ENCODE data around the gene CYB5D1. TPM values are rescaled to one million over a fixed set of nuclear protein-coding genes. Genes with fewer than 3 reads are reported as not detected.

The CYB5D1 gene
- polyA plus RNA-seq, 1 donor from 2014 or later = 30.4 TPM

DNA sequence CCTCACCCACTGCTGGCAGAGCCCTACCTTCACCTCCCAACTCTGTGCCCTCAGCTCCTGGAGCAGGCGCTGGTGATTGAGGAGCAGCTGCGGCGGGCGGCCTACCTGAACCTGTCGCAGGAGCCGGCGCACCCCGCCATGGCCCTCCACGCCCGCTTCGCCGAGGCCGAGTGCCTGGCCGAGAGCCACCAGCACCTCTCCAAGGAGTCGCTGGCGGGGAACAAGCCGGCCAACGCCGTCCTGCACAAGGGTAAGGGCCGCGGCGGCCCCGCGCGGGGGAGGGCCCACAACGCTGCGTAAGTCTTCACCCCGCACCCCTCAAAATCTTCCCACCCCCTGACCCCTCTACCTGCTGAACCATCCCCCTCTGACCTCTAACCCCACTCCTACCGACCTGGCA, 51.3 kb downstream of the CYB5D1 start:
- H2AFZ ChIP-seq (ENCODE audit: low read depth, low read length) = no peak overlapping the region
- no peaks in the 10 kb centered on the region for H3K79me2 ChIP-seq (replicated peaks; ENCODE audit: insufficient read depth, low read length)
- H3K9me2 ChIP-seq (ENCODE audit: insufficient read depth, low read length) = no peaks in the 10 kb centered on the region
- H3K4me3 ChIP-seq (ENCODE audit: low read length) = no peak overlapping the region
- H3K9me3 ChIP-seq (ENCODE audit: low read length) = no peaks in the 10 kb centered on the region
- no peak overlapping the region for H3K9ac ChIP-seq (ENCODE audit: low read length)
- H3K27ac ChIP-seq (ENCODE audit: low read length) = no peak overlapping the region
- TF ChIP-seq TAF1 (IDR thresholded peaks at IDR 0.05; ENCODE audit: low read depth) (no peak), SMC3 (conservative IDR thresholded peaks at IDR 0.05; ENCODE audit: poor library complexity) (no peak), EZH2 (IDR thresholded peaks at IDR 0.05; ENCODE audit: borderline replicate concordance, insufficient read depth, low read length, poor library complexity, severe bottlenecking) (no peak), MXI1 (conservative IDR thresholded peaks at IDR 0.05; ENCODE audit: poor library complexity, severe bottlenecking) (no peak), RAD21 (conservative IDR thresholded peaks at IDR 0.05) (no peak)
- peaks cover 4% of the 10 kb centered on the region for H3K36me3 ChIP-seq (ENCODE audit: insufficient read depth, low read length)
- no peaks in the 10 kb centered on the region for H3F3A ChIP-seq (ENCODE audit: insufficient read depth, low read length, poor library complexity, severe bottlenecking)
- H4K20me1 ChIP-seq (ENCODE audit: insufficient read depth) = peaks cover 6% of the 10 kb centered on the region
- no peak overlapping the region for H3K4me2 ChIP-seq (ENCODE audit: low read length)
- H3K27me3 ChIP-seq (ENCODE audit: insufficient read depth, low read depth, low read length) = no peaks in the 10 kb centered on the region

DNA sequence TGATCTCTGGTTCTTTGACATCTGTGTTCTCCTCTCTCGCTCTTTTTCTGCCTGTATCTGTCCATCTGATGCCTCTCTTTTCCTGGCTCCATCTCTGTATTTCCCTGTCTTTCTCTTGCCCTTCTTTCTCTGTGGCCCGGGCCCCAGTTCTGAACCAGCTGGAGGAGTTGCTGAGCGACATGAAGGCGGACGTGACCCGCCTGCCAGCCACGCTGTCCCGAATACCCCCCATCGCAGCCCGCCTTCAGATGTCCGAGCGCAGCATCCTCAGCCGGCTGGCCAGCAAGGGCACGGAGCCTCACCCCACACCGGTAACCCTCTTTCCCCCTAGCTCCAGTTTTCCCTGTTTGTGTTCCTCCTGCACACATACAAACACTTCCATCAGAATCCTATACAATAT, 52.5 kb downstream of the CYB5D1 start:
- Histone ChIP-seq H3K9me3 (ENCODE audit: low read length) (no peaks in the 10 kb centered on the region), H3K4me2 (ENCODE audit: low read length) (no peak overlapping the region), H3K4me3 (ENCODE audit: low read length) (no peak overlapping the region), H3K36me3 (ENCODE audit: insufficient read depth, low read length) (no peaks in the 10 kb centered on the region), H3K27me3 (ENCODE audit: insufficient read depth, low read depth, low read length) (no peaks in the 10 kb centered on the region), H3K27ac (ENCODE audit: low read length) (no peak overlapping the region), H3K79me2 (replicated peaks; ENCODE audit: insufficient read depth, low read length) (no peaks in the 10 kb centered on the region), H3K9ac (ENCODE audit: low read length) (no peak overlapping the region), H2AFZ (ENCODE audit: low read depth, low read length) (no peak overlapping the region), H4K20me1 (ENCODE audit: insufficient read depth) (peaks cover 6% of the 10 kb centered on the region), H3K9me2 (ENCODE audit: insufficient read depth, low read length) (no peaks in the 10 kb centered on the region), H3F3A (ENCODE audit: insufficient read depth, low read length, poor library complexity, severe bottlenecking) (peaks cover 8% of the 10 kb centered on the region)
- TF ChIP-seq TAF1 (IDR thresholded peaks at IDR 0.05; ENCODE audit: low read depth) (no peak), RAD21 (conservative IDR thresholded peaks at IDR 0.05) (no peak), REST (IDR thresholded peaks at IDR 0.05; ENCODE audit: borderline replicate concordance) (no peak), MXI1 (conservative IDR thresholded peaks at IDR 0.05; ENCODE audit: poor library complexity, severe bottlenecking) (no peak), POLR2AphosphoS5 (IDR thresholded peaks at IDR 0.05) (no peak)
- TF ChIP-seq, protein P1, sequence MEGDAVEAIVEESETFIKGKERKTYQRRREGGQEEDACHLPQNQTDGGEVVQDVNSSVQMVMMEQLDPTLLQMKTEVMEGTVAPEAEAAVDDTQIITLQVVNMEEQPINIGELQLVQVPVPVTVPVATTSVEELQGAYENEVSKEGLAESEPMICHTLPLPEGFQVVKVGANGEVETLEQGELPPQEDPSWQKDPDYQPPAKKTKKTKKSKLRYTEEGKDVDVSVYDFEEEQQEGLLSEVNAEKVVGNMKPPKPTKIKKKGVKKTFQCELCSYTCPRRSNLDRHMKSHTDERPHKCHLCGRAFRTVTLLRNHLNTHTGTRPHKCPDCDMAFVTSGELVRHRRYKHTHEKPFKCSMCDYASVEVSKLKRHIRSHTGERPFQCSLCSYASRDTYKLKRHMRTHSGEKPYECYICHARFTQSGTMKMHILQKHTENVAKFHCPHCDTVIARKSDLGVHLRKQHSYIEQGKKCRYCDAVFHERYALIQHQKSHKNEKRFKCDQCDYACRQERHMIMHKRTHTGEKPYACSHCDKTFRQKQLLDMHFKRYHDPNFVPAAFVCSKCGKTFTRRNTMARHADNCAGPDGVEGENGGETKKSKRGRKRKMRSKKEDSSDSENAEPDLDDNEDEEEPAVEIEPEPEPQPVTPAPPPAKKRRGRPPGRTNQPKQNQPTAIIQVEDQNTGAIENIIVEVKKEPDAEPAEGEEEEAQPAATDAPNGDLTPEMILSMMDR (IDR thresholded peaks at IDR 0.05; ENCODE audit: poor library complexity, severe bottlenecking) = no peak

GRCh38 chr17:7910711-7911110, 52.9 kb downstream of the CYB5D1 start:
- H2AFZ ChIP-seq (ENCODE audit: low read depth, low read length) = no peak overlapping the region
- peaks cover 6% of the 10 kb centered on the region for H4K20me1 ChIP-seq (ENCODE audit: insufficient read depth)

More at GRCh38 chr17:7910711-7911110, 52.9 kb downstream of the CYB5D1 start:
- Histone ChIP-seq H3K27me3 (ENCODE audit: insufficient read depth, low read depth, low read length) (no peaks in the 10 kb centered on the region), H3F3A (ENCODE audit: insufficient read depth, low read length, poor library complexity, severe bottlenecking) (peaks cover 9% of the 10 kb centered on the region), H3K79me2 (replicated peaks; ENCODE audit: insufficient read depth, low read length) (no peaks in the 10 kb centered on the region), H3K9me2 (ENCODE audit: insufficient read depth, low read length) (no peaks in the 10 kb centered on the region), H3K9ac (ENCODE audit: low read length) (no peak overlapping the region), H3K36me3 (ENCODE audit: insufficient read depth, low read length) (no peaks in the 10 kb centered on the region), H3K4me2 (ENCODE audit: low read length) (no peak overlapping the region), H3K9me3 (ENCODE audit: low read length) (no peaks in the 10 kb centered on the region), H3K4me3 (ENCODE audit: low read length) (no peak overlapping the region), H3K27ac (ENCODE audit: low read length) (no peak overlapping the region)
- no peak for TF ChIP-seq POLR2AphosphoS5 (IDR thresholded peaks at IDR 0.05)
- TF ChIP-seq EP300 (conservative IDR thresholded peaks at IDR 0.05; ENCODE audit: poor library complexity, severe bottlenecking) = no peak
- TF ChIP-seq TAF1 (IDR thresholded peaks at IDR 0.05; ENCODE audit: low read depth) = no peak
- TF ChIP-seq, protein P1 (IDR thresholded peaks at IDR 0.05; ENCODE audit: poor library complexity, severe bottlenecking) = no peak
- TF ChIP-seq MXI1 (conservative IDR thresholded peaks at IDR 0.05; ENCODE audit: poor library complexity, severe bottlenecking) = no peak
- TF ChIP-seq REST (IDR thresholded peaks at IDR 0.05; ENCODE audit: borderline replicate concordance) = no peak
- no peak for TF ChIP-seq SMC3 (conservative IDR thresholded peaks at IDR 0.05; ENCODE audit: poor library complexity)
- TF ChIP-seq RAD21 (conservative IDR thresholded peaks at IDR 0.05) = no peak
- TF ChIP-seq EZH2 (IDR thresholded peaks at IDR 0.05; ENCODE audit: borderline replicate concordance, insufficient read depth, low read length, poor library complexity, severe bottlenecking) = no peak

Data from neural cell (in vitro differentiated cells).